Astrocyte (in vitro differentiated cells and primary cell): ENCODE measurements around the gene ZNF385D. TPM values are rescaled to one million over a fixed set of nuclear protein-coding genes. Genes with fewer than 3 reads are reported as not detected.
A peak's percentile ranks its signal among the peaks of the same experiment; 100 is the strongest.

Experiments
- DNase-seq: peaks from one replicate; pipeline ENCODE4 v3.0.0-alpha.2; 2010; ENCODE audit warnings: low read depth
- FAIRE-seq: peaks from 2 replicates; lab custom pipeline; 2011; peaks lifted over from hg19 to GRCh38; lab: Jason Lieb, UNC
- H2AFZ ChIP-seq: 2 replicates; pipeline ENCODE4 v1.6.0; 2012; ENCODE audit warnings: low read depth, low read length, inconsistent platforms
- H3K27ac ChIP-seq: 2 replicates; pipeline ENCODE4 v1.5.1; 2011; ENCODE audit warnings: low read depth, low read length, inconsistent platforms
- H3K27me3 ChIP-seq: 2 replicates; pipeline ENCODE4 v1.6.0; 2011; ENCODE audit warnings: low read length, inconsistent platforms; ENCODE audit not compliant: insufficient read depth
- H3K36me3 ChIP-seq: 2 replicates; pipeline ENCODE4 v1.5.1; 2011; ENCODE audit warnings: low read length, inconsistent platforms; ENCODE audit not compliant: insufficient read depth
- H3K4me1 ChIP-seq: 2 replicates; pipeline ENCODE4 v1.5.1; 2011; ENCODE audit warnings: low read length, inconsistent platforms; ENCODE audit not compliant: insufficient read depth
- H3K4me2 ChIP-seq: 2 replicates; pipeline ENCODE4 v1.6.0; 2012; ENCODE audit warnings: low read length, inconsistent platforms
- H3K4me3 ChIP-seq: 2 replicates; pipeline ENCODE4 v1.5.1; 2011; ENCODE audit warnings: low read depth, mild to moderate bottlenecking, low read length, inconsistent platforms; ENCODE audit not compliant: insufficient read depth
- H3K79me2 ChIP-seq: 2 replicates; pipeline ENCODE4 v1.6.0; 2012; ENCODE audit warnings: mild to moderate bottlenecking, low read length, inconsistent platforms; ENCODE audit not compliant: insufficient read depth
- H3K9ac ChIP-seq: 2 replicates; pipeline ENCODE4 v1.6.0; 2012; ENCODE audit warnings: mild to moderate bottlenecking, low read length, inconsistent platforms
- H3K9me3 ChIP-seq: 2 replicates; pipeline ENCODE4 v1.5.1; 2012; ENCODE audit warnings: low read depth, mild to moderate bottlenecking, low read length, inconsistent platforms; ENCODE audit not compliant: insufficient read depth
- H4K20me1 ChIP-seq: 2 replicates; pipeline ENCODE4 v1.6.0; 2012; ENCODE audit warnings: low read length, inconsistent platforms; ENCODE audit not compliant: insufficient read depth
- H3K27ac Mint-ChIP-seq: one replicate; pipeline ENCODE4 v1.8.0; 2021; ENCODE audit warnings: mild to moderate bottlenecking, mixed read lengths; ENCODE audit not compliant: unreplicated experiment
- H3K27me3 Mint-ChIP-seq: one replicate; pipeline ENCODE4 v1.8.0; 2021; ENCODE audit warnings: low read depth, mixed read lengths; ENCODE audit not compliant: unreplicated experiment
- H3K36me3 Mint-ChIP-seq: one replicate; pipeline ENCODE4 v1.8.0; 2021; ENCODE audit warnings: low read depth, mixed read lengths; ENCODE audit not compliant: unreplicated experiment
- H3K4me1 Mint-ChIP-seq: one replicate; pipeline ENCODE4 v1.8.0; 2021; ENCODE audit warnings: low read depth, mixed read lengths; ENCODE audit not compliant: unreplicated experiment
- H3K4me3 Mint-ChIP-seq: one replicate; pipeline ENCODE4 v1.8.0; 2021; ENCODE audit warnings: mild to moderate bottlenecking, moderate library complexity, mixed read lengths; ENCODE audit not compliant: unreplicated experiment
- H3K9me3 Mint-ChIP-seq: one replicate; pipeline ENCODE4 v1.8.0; 2021; ENCODE audit warnings: mild to moderate bottlenecking, mixed read lengths; ENCODE audit not compliant: unreplicated experiment
- EZH2 ChIP-seq: IDR thresholded peaks from 2 replicates; pipeline ENCODE4 v1.6.1; 2012; ENCODE audit warnings: mild to moderate bottlenecking, low read length, inconsistent platforms; ENCODE audit not compliant: insufficient read depth
- total RNA-seq: library from RNA; stranded (reverse); gene quantifications from 2 replicates; pipeline ENCODE4 v1.2.1, GENCODE V29; 2021
- TF ChIP-seq, protein P1 (sequence below): IDR thresholded peaks from 2 replicates; pipeline ENCODE4 v1.5.1; 2011; ENCODE audit warnings: low read depth, mild to moderate bottlenecking, inconsistent platforms, low read length, moderate library complexity; ENCODE audit not compliant: insufficient read depth

The ZNF385D gene
- total RNA-seq, 1 donor from 2014 or later: 7.8 TPM

DNA sequence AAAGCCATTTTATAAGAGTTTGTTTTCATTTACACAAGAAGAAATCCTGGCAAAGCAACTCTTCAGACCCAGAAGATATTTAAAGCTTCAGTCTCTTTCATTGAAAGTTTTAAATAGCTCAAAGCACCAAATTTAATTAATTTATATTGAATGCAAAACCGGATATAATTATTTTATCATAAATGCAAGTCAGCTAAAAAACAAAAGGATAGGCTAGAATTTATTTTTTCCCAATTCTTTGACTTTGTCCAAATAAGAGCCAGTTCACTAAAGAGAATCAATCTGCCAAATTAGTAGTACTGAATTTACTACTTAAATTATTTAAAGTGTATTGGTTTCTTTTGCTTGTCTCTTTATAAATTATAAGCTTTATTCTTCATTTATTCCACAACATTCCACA is 101.5 kb downstream of the ZNF385D start:
- no peak overlapping the region for H2AFZ ChIP-seq
- H3K4me3 Mint-ChIP-seq: no peak overlapping the region
- DNase-seq (no peak), FAIRE-seq (no peak)
- H3K4me2 ChIP-seq: no peak overlapping the region
- no peak overlapping the region for H3K9ac ChIP-seq
- H3K4me3 ChIP-seq: no peak overlapping the region
- peaks cover 17% of the 10 kb centered on the region for H3K4me1 ChIP-seq
- no peak overlapping the region for H3K27ac Mint-ChIP-seq
- H3K9me3 ChIP-seq: no peaks in the 10 kb centered on the region
- no peaks in the 10 kb centered on the region for H3K27me3 Mint-ChIP-seq
- no peaks in the 10 kb centered on the region for H3K36me3 Mint-ChIP-seq
- H4K20me1 ChIP-seq: no peaks in the 10 kb centered on the region
- no peaks in the 10 kb centered on the region for H3K36me3 ChIP-seq
- H3K27me3 ChIP-seq: no peaks in the 10 kb centered on the region
- no peaks in the 10 kb centered on the region for H3K79me2 ChIP-seq
- TF ChIP-seq, protein P1, sequence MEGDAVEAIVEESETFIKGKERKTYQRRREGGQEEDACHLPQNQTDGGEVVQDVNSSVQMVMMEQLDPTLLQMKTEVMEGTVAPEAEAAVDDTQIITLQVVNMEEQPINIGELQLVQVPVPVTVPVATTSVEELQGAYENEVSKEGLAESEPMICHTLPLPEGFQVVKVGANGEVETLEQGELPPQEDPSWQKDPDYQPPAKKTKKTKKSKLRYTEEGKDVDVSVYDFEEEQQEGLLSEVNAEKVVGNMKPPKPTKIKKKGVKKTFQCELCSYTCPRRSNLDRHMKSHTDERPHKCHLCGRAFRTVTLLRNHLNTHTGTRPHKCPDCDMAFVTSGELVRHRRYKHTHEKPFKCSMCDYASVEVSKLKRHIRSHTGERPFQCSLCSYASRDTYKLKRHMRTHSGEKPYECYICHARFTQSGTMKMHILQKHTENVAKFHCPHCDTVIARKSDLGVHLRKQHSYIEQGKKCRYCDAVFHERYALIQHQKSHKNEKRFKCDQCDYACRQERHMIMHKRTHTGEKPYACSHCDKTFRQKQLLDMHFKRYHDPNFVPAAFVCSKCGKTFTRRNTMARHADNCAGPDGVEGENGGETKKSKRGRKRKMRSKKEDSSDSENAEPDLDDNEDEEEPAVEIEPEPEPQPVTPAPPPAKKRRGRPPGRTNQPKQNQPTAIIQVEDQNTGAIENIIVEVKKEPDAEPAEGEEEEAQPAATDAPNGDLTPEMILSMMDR: no peak
- no peak for TF ChIP-seq EZH2
- peaks cover 19% of the 10 kb centered on the region for H3K4me1 Mint-ChIP-seq
- H3K9me3 Mint-ChIP-seq: no peaks in the 10 kb centered on the region
- H3K27ac ChIP-seq: no peak overlapping the region

DNA sequence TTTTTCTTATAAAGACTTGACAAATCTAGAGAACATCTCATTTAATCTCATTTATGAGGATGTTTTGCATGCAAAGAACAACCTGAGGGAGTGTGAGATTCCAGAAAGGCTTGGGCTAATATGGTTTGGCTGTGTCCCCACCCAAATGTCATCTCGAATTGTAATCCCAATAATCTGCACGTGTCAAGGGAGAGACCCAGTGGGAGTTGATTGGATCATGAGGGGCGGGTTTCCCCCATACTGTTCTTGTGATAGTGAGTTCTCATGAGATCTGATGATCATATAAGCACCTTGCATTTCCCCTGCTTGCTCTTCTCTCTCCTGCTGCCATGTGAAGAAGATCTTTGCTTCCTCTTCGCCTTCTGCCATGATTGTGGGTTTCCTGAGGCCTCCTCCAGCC is 103.0 kb downstream of the ZNF385D start:
- H3K9me3 Mint-ChIP-seq: no peaks in the 10 kb centered on the region
- TF ChIP-seq, protein P1: no peak
- no peak for TF ChIP-seq EZH2
- H3K4me3 Mint-ChIP-seq: no peak overlapping the region

DNA sequence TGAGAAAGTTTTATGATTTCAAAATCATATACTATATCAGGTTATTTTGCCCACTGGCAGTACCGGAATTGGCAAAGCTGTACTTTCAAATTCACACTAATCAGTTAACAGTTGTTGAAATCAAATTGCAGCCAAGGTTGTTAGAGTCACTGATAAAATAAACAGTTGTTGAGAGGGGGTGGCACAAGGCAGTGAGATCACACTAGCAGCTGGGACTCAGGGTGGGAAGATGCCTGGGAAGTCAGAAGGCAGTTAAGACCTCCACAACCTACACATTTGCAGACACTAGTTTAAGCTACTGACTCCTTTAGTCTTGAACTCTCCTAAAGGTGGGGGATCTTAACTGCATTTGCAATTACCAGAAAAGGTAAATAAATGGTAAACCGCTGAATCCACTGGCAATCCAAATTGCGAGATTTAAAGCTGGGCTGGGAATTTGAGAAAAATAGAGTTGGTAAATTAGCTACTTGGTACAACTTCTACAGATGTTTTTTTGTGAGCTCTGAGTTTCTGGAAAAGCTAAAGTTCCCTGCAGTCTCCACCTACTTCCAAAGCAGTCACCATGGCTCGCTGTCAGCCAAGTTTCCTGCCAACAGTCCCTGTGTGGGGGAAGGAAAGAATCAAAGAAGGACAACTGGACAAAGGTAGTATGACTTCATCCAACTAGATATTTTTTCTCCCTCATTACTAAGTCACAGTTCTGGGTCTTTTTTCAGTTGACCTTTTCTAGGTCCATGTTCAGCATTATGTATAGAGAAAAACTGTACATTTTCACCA is 105.7 kb downstream of the ZNF385D start:
- Histone ChIP-seq H3K9me3 (no peaks in the 10 kb centered on the region), H3K36me3 (no peaks in the 10 kb centered on the region), H3K4me3 (no peak overlapping the region), H3K4me2 (peak overlapping the region; percentile 53), H3K4me1 (peaks cover 13% of the 10 kb centered on the region), H3K27ac (peak overlapping the region; percentile 68), H3K27me3 (no peaks in the 10 kb centered on the region), H3K79me2 (no peaks in the 10 kb centered on the region), H4K20me1 (no peaks in the 10 kb centered on the region), H2AFZ (peak overlapping the region; percentile 14), H3K9ac (peak overlapping the region; percentile 38)
- Mint-ChIP-seq H3K4me1 (peaks cover 15% of the 10 kb centered on the region), H3K27me3 (no peaks in the 10 kb centered on the region), H3K9me3 (no peaks in the 10 kb centered on the region), H3K36me3 (no peaks in the 10 kb centered on the region), H3K4me3 (no peak overlapping the region), H3K27ac (peak overlapping the region; percentile 87)
- DNase-seq (peak; percentile 80), FAIRE-seq (peak; percentile 47)
- TF ChIP-seq, protein P1: no peak
- TF ChIP-seq EZH2: no peak

More for the DNA sequence above, 103.0 kb downstream of the ZNF385D start:
- Histone ChIP-seq H3K4me2 (no peak overlapping the region), H3K9me3 (no peaks in the 10 kb centered on the region), H2AFZ (no peak overlapping the region), H3K27ac (no peak overlapping the region), H4K20me1 (no peaks in the 10 kb centered on the region), H3K9ac (no peak overlapping the region), H3K4me3 (no peak overlapping the region), H3K79me2 (no peaks in the 10 kb centered on the region), H3K4me1 (peaks cover 13% of the 10 kb centered on the region), H3K36me3 (no peaks in the 10 kb centered on the region), H3K27me3 (no peaks in the 10 kb centered on the region)
- H3K4me1 Mint-ChIP-seq: peaks cover 15% of the 10 kb centered on the region
- H3K27ac Mint-ChIP-seq: no peak overlapping the region
- DNase-seq (no peak), FAIRE-seq (no peak)
- H3K36me3 Mint-ChIP-seq: no peaks in the 10 kb centered on the region
- no peaks in the 10 kb centered on the region for H3K27me3 Mint-ChIP-seq
